GM12872 (cell line): ENCODE measurements around the gene VAX1.

ENCODE experiments used
- TF ChIP-seq, protein P1 (sequence below): IDR thresholded peaks from 3 replicates; pipeline ENCODE4 v1.5.1; 2011; ENCODE audit warnings: low read depth, mild to moderate bottlenecking, low read length, moderate library complexity; ENCODE audit not compliant: insufficient read depth

Gene VAX1

DNA sequence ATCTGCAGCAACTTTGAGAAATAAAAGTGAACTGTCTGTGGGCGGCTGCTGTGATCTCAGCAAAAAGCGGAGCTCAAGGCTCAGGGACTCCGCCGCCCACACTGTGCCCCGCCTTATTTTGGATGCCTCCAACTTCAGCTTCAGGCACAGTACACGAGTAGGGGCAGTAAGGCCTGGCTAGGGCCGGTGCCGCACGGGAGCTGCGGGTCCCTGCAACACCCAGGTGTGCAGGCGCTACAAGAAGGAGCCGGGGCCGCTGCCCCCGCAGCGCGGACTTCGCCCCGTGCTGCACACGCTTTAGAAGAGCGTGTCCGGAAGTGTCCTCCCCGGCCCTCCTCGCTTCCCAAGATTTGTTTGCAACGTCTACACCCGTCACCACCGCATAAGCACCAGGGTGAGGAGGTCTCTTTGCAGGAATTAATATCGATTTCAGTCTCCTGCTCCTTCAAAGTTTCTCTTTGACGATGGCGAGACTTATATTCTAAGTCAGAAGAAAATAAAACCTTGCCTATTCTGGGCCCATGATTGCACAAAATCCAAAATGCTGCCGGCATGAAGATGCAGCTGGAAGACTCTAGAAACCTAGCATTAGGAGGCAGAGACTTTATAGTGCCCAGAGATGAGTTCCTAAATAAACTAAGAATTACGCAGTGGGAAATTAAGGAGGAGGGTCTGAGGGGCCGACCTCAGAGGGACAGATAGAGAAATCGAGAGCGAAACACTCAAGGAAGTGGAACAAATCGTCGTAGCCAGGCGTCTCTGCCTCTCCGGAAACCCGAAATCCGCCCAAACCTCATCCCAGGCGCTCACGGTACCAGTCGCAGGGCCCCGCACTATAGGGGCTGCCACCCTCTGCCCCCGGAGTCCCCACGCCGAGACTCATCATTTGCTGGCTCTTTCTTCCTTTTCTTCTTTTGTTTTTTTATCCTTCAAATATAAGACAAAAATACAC lies 6.4 kb downstream of the VAX1 start:
- TF ChIP-seq, protein P1, sequence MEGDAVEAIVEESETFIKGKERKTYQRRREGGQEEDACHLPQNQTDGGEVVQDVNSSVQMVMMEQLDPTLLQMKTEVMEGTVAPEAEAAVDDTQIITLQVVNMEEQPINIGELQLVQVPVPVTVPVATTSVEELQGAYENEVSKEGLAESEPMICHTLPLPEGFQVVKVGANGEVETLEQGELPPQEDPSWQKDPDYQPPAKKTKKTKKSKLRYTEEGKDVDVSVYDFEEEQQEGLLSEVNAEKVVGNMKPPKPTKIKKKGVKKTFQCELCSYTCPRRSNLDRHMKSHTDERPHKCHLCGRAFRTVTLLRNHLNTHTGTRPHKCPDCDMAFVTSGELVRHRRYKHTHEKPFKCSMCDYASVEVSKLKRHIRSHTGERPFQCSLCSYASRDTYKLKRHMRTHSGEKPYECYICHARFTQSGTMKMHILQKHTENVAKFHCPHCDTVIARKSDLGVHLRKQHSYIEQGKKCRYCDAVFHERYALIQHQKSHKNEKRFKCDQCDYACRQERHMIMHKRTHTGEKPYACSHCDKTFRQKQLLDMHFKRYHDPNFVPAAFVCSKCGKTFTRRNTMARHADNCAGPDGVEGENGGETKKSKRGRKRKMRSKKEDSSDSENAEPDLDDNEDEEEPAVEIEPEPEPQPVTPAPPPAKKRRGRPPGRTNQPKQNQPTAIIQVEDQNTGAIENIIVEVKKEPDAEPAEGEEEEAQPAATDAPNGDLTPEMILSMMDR: no peak

DNA sequence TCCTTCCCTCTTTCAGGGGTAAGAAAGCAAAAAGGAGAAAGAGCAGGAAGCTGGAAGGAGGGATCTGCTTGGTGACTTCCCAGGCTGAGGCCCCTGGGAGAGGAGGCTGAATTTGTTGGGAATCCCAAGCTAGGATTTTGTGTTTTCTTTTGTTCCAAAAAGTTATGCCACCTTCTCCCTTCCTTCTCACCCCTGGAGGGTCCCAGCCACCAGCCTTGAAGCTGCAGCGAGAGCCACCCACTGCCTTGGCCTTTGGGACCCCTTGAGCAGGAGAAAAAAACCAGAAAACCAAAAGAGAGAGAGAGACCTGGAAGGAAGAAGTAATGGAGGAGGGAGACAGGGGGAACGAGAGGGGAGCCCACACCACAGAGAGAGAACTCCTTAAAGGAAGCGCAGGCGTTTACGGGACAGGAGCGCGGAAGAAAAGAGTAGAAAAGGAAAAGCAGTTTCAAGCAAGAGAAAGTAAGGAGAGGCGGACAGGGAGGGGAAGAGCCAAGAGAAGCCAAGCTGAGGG lies 7.2 kb downstream of the VAX1 start:
- TF ChIP-seq, protein P1: no peak

DNA sequence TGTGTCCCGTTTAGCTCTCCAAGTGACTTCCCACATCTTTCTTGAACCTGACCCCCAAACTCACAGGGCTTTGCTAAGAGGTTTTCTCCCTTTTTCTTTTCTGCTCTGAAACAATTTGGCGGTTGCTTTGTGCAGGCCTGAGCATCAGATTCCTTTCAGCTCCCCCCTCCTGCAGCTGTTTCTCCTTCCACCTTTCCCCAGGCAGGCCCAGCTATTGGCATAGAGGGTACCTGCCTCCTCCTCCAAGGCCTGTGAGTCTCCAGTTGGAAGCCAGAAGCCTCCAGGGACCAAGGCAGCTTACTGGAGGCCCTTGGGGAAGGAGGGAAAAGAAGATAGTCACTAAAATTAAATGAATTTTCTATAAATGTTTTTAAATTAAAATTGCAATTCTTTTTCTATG lies 7.7 kb downstream of the VAX1 start:
- TF ChIP-seq, protein P1: no peak

DNA sequence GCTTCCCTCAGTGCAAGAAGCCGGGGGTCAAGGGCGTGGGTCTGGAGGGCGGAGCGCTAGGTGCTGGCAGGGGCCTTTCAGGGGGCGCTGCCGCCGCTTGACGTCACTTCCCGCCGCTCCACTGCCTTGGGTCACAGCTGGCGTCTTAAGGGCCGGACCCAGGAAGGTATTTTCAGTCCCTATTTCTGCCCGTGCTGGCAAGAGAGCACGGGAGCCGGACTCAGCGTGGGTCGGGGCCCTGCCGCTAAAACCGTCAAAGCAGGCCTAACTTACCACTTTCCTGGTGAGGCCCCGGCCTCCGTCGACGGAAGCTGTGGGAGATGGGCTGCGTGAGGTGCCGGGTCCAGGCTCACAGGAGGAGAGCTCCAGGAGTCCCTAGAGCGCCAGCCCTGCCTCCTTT lies 12.0 kb downstream of the VAX1 start:
- TF ChIP-seq, protein P1: no peak

DNA sequence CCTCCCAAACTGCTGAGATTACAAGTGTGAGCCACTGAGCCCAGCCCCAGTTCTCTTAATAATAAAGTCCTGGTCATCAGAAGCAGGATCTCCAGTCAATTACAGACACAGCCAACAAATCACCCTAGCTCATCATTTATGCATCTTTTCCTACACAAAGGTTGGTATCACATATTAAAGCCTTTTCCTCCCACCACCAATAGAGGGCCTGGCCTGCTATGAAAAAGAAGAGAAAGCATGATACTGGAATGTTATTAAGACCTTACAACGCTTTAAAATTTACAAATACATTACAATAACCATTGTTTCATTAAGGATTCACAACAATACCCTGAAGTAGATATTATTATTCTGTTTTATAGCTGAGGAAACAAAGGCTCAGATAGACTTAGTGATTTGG lies 25.9 kb downstream of the VAX1 start:
- TF ChIP-seq, protein P1: no peak

DNA sequence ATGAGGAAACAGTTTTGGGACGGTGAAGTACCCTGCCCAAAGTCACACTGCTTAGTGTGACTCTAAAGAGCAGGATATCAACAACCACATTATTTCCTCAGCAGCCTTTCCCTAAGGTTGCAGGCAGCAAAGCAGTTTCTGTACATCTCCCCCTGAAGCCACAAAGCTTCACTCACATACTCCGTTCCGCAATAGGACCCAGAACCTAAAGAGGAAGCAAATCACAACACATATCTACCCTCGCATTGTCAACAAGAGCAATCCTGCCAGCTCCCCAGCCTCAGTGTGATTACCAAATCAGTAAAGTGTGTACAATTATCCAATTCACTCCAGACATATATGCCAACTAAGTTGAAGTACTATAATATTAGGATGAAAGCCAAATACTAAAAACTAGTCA lies 30.8 kb downstream of the VAX1 start:
- TF ChIP-seq, protein P1: no peak

DNA sequence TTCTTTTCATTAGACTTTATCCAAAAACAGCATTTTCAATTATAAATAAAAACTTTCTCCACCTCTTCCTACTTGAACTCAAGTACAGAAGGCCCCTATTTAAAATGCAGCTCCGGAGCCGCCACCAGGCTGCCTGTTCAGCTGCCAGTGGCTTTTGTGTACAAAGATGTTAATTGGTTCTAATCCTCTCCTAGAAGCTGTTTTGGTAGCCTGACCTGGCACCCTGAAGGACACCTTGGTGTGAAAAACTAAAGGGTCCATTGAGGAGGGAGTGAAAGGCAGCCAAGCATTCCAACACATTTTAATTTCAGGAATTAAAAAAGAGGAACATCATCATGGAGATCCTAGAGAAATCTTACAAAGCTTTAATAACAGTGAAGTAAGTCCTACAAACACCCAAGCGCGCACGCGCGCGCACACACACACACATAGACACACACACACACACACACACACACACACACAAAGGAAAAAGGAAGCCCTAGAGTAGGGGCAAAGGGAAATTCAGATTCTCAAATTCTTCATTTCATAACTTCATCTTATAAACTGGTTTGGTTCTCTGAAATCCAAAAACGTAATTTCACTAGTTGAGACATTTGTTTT lies 41.4 kb downstream of the VAX1 start:
- TF ChIP-seq, protein P1: no peak
